HepG2 (cell line): ENCODE results near the gene DHX36. TPM values are rescaled to one million over a fixed set of nuclear protein-coding genes. Genes with fewer than 3 reads are reported as not detected.

ENCODE experiments used
- ATAC-seq: fragments of 200-7000 bp; cut with Tn5 transposase; 3 replicates; pipeline ENCODE4 v1.9.1; 2020; ENCODE audit warnings: mild to moderate bottlenecking, moderate library complexity
- BruUV-seq: library from RNA; stranded (reverse); fragments of 400-500 nt; replicated peaks from 2 replicates; lab custom pipeline; 2021; lab: Mats Ljungman, UMichigan
- CTCF ChIA-PET: fragments of 300-600 bp; formaldehyde crosslinking; extraction: SDS; loops from one replicate; lab custom pipeline; 2021; ENCODE audit warnings: low total read pairs, inconsistent platforms, low intra/inter-chr PET ratio; lab: Yijun Ruan, JAX
- POLR2A ChIA-PET: fragments of 350-600 bp; sonication (Branson Sonifier 250); formaldehyde crosslinking; loops from one replicate; lab custom pipeline; 2020; ENCODE audit warnings: antibody characterized with exemption, inconsistent platforms; lab: Yijun Ruan, JAX
- DNase-seq: peaks from one replicate; pipeline ENCODE4 v3.0.0-alpha.2; 2015; ENCODE audit warnings: low spot score
- FAIRE-seq: peaks from 3 replicates; lab custom pipeline; 2011; peaks lifted over from hg19 to GRCh38; lab: Jason Lieb, UNC
- H2AFZ ChIP-seq: one replicate; pipeline ENCODE4 v1.6.1; 2011; ENCODE audit warnings: low read length, inconsistent platforms
- H3K27ac ChIP-seq: fragments of 300-600 bp; 3 replicates; pipeline ENCODE4 v1.8.0; 2011; ENCODE audit warnings: mixed run types, mild to moderate bottlenecking, mixed read lengths, low read length, inconsistent platforms; ENCODE audit not compliant: insufficient read depth; ENCODE audit errors: extremely low read length
- H3K27me3 ChIP-seq, 2 experiments: fragments of 200-600 bp in 1 of 2; 2 replicates in 1 of 2; 3 replicates in 1 of 2; pipeline versions ENCODE4 v1.6.0 to v1.8.0; 2011; ENCODE audit warnings: low read length in 2 of 2, mild to moderate bottlenecking in 2 of 2, moderate library complexity in 2 of 2, inconsistent platforms in 1 of 2; ENCODE audit not compliant: insufficient read depth in 2 of 2, control insufficient read depth in 1 of 2
- H3K36me3 ChIP-seq, 2 experiments: fragments of 200-600 bp in 1 of 2; replicated peaks in 1 of 2; 2 replicates in 1 of 2; 3 replicates in 1 of 2; pipeline versions ENCODE4 v1.5.1 to v1.8.0; 2011; ENCODE audit warnings: low read length in 2 of 2, inconsistent platforms in 1 of 2; ENCODE audit not compliant: insufficient read depth in 2 of 2, control insufficient read depth in 1 of 2
- H3K4me1 ChIP-seq: 2 replicates; pipeline ENCODE4 v1.5.1; 2012; ENCODE audit warnings: low read length, inconsistent platforms; ENCODE audit not compliant: insufficient read depth
- H3K4me2 ChIP-seq: 2 replicates; pipeline ENCODE4 v1.6.0; 2011; ENCODE audit warnings: low read depth, low read length, inconsistent platforms
- H3K4me3 ChIP-seq, 3 experiments: fragments of 200-600 bp in 1 of 3; sonication (generic), shearing (Covaris generic) in 1 of 3; replicated peaks in 1 of 3; 2 replicates each; pipeline ENCODE4 v1.5.1; 2011 to 2016; ENCODE audit warnings: low read length in 3 of 3, inconsistent platforms in 2 of 3, low read depth in 2 of 3, mild to moderate bottlenecking in 2 of 3, control low read depth in 1 of 3, mixed read lengths in 1 of 3; ENCODE audit not compliant: insufficient read depth in 1 of 3
- H3K79me2 ChIP-seq: one replicate; pipeline ENCODE4 v1.6.1; 2011; ENCODE audit warnings: low read length, inconsistent platforms; ENCODE audit not compliant: insufficient read depth
- H3K9ac ChIP-seq: 2 replicates; pipeline ENCODE4 v1.6.0; 2011; ENCODE audit warnings: mild to moderate bottlenecking, low read depth, low read length, inconsistent platforms; ENCODE audit not compliant: insufficient read depth
- H3K9me3 ChIP-seq: 2 replicates; pipeline ENCODE4 v1.5.1; 2012; ENCODE audit warnings: mild to moderate bottlenecking, low read length
- H4K20me1 ChIP-seq: 2 replicates; pipeline ENCODE4 v1.6.0; 2011; ENCODE audit warnings: inconsistent platforms, mild to moderate bottlenecking, low read length, moderate library complexity; ENCODE audit not compliant: insufficient read depth
- BRF2 ChIP-seq: sonication (generic); formaldehyde crosslinking; IDR thresholded peaks from 2 replicates; pipeline ENCODE4 v1.8.1; 2022; ENCODE audit warnings: mild to moderate bottlenecking, missing genetic modification reagents
- KMT2B ChIP-seq: IDR thresholded peaks from 2 replicates; pipeline ENCODE4 v1.6.1; 2016; ENCODE audit warnings: missing genetic modification reagents, missing compliant biosample characterization
- MED8 ChIP-seq: sonication (generic); formaldehyde crosslinking; IDR thresholded peaks from 2 replicates; pipeline ENCODE4 v1.8.1; 2023; ENCODE audit warnings: mild to moderate bottlenecking, missing genetic modification reagents; ENCODE audit not compliant: insufficient replicate concordance
- NR2F6 ChIP-seq, 2 experiments: IDR thresholded peaks; 2 replicates each; pipeline ENCODE4 v1.6.1; 2016; ENCODE audit warnings: antibody characterized with exemption in 1 of 2, mild to moderate bottlenecking in 1 of 2
- SP1 ChIP-seq, 2 experiments: fragments of 450-650 bp in 1 of 2; sonication (generic) in 1 of 2; formaldehyde crosslinking in 1 of 2; IDR thresholded peaks; 2 replicates each; pipeline versions ENCODE4 v1.4.0 to v1.6.1; 2016 to 2020; ENCODE audit warnings: missing genetic modification reagents in 1 of 2
- ZBTB20 ChIP-seq: sonication (generic); formaldehyde crosslinking; IDR thresholded peaks from 2 replicates; pipeline ENCODE4 v1.8.1; 2023; ENCODE audit warnings: missing genetic modification reagents, low read depth, mild to moderate bottlenecking, borderline replicate concordance
- ZMAT5 ChIP-seq: sonication (generic); formaldehyde crosslinking; IDR thresholded peaks from 2 replicates; pipeline ENCODE4 v1.5.0; 2020; ENCODE audit warnings: mild to moderate bottlenecking, low read depth, missing genetic modification reagents, borderline replicate concordance
- ZNF256 ChIP-seq: sonication (generic); formaldehyde crosslinking; conservative IDR thresholded peaks from 2 replicates; pipeline ENCODE4 v1.4.0; 2020; ENCODE audit warnings: missing genetic modification reagents
- ZNF597 ChIP-seq: sonication (generic); formaldehyde crosslinking; IDR thresholded peaks from 2 replicates; pipeline ENCODE4 v1.5.0; 2020; ENCODE audit warnings: missing genetic modification reagents
- ZSCAN12 ChIP-seq: sonication (generic); formaldehyde crosslinking; IDR thresholded peaks from 2 replicates; pipeline ENCODE4 v1.9.0; 2021; ENCODE audit warnings: mild to moderate bottlenecking, missing genetic modification reagents
- ZZZ3 ChIP-seq: sonication (generic); formaldehyde crosslinking; IDR thresholded peaks from 2 replicates; pipeline ENCODE4 v1.4.0; 2020; ENCODE audit warnings: missing genetic modification reagents, mild to moderate bottlenecking, borderline replicate concordance
- WGBS: methylation state at CpG from one replicate; pipeline ENCODE4 v1.1.6; 2017; ENCODE audit warnings: low lambda C conversion rate; 5-methylcytosine and 5-hydroxymethylcytosine counted together
- in situ Hi-C: cut with HindIII; loops from 2 replicates; pipeline ENCODE4 v1.10.0; 2017; ENCODE audit warnings: low pct_unique_long_range_greater_than_20kb; ENCODE audit not compliant: extremely low pct_ligation_motif_present
- intact Hi-C: fragments of 100-400 bp; cut with micrococcal nuclease; formaldehyde crosslinking; loops from one replicate; pipeline ENCODE4 v1.10.0; 2022; ENCODE audit not compliant: unreplicated experiment
- polyA plus RNA-seq, 8 experiments: library from polyadenylated mRNA; depleted of rRNA in 3 of 8; stranded (reverse) in 7 of 8; unstranded in 1 of 8; fragments of >200 nt; fragmentation: Illumina TruSeq in 4 of 8; extraction: Trizol in 4 of 8; gene quantifications; 2 replicates each; pipeline versions ENCODE4 v1.2.1 to v1.2.3, GENCODE V29; 2011 to 2016; ENCODE audit warnings: low read depth in 4 of 8, missing spikeins in 1 of 8, mixed read lengths in 1 of 8; ENCODE audit not compliant: insufficient read depth in 1 of 8
- total RNA-seq, 5 experiments: library from RNA; depleted of rRNA; stranded (reverse); fragments of >200 nt; fragmentation: Illumina TruSeq; extraction: Trizol; gene quantifications; 2 replicates each; pipeline ENCODE4 v1.2.3, GENCODE V29; 2016; ENCODE audit warnings: low read depth in 1 of 5

DHX36 gene
- total and polyA plus RNA-seq, 2 of the 13 experiments (the other 11 are each of a cell fraction or from before 2014, with no cell fraction given) = 30.3 to 44.2 TPM

- FAIRE-seq = no peak
- H2AFZ ChIP-seq = no peak overlapping the region
- no peaks in the 10 kb centered on the region for H3K79me2 ChIP-seq
- TF ChIP-seq BRF2 (CRISPR knock-in tag) (no peak), NR2F6 (IDR thresholded peaks at IDR 0.05) (no peak), NR2F6 (CRISPR knock-in tag; IDR thresholded peaks at IDR 0.05) (no peak), ZNF256 (CRISPR knock-in tag) (no peak), SP1 (IDR thresholded peaks at IDR 0.05) (no peak), SP1 (CRISPR knock-in tag; IDR thresholded peaks at IDR 0.05) (no peak), ZMAT5 (no peak), ZSCAN12 (CRISPR knock-in tag) (no peak), MED8 (CRISPR knock-in tag) (no peak), ZBTB20 (CRISPR knock-in tag) (no peak), KMT2B (CRISPR knock-in tag) (no peak), ZNF597 (CRISPR knock-in tag) (no peak), ZZZ3 (no peak)
- TF ChIP-seq, all 625 proteins: peak for 0
- no peaks in the 10 kb centered on the region for H4K20me1 ChIP-seq
- DNase-seq (no peak), ATAC-seq (no peak; the same call in 2 of the 3 replicates)
- ChIA-PET POLR2A (no interaction called here), CTCF (no interaction called here)
- intact Hi-C loops (loop anchor here (10.0 kb wide), 1 partner anchor 104 kb away; the partner anchor contains the start of gene ARHGEF26), in situ Hi-C loops (no loop called here)
- no peak overlapping the region for H3K9ac ChIP-seq
- no peaks in the 10 kb centered on the region; the same call in 1 of the 2 replicates for H3K4me1 ChIP-seq
- WGBS = 66% methylated on average over 4 of the region's 6 CpGs
- H3K27me3 ChIP-seq = no peaks in the 10 kb centered on the region
- H3K4me3 ChIP-seq = no peak overlapping the region
- no peak overlapping the region for H3K27ac ChIP-seq
- H3K4me2 ChIP-seq = no peak overlapping the region
- BruUV-seq = no TSS peak
- no peaks in the 10 kb centered on the region for H3K9me3 ChIP-seq
- H3K36me3 ChIP-seq = no peaks in the 10 kb centered on the region
These were observed 95.6 kb downstream of the DHX36 start for GRCh38 chr3:154228561-154229216.
